Measurements from ENCODE around the gene FGF4. TPM values are rescaled to one million over a fixed set of nuclear protein-coding genes. Genes with fewer than 3 reads are reported as not detected.

Gene FGF4
- total RNA-seq, 2 donors from 2014 or later: not detected

- ATAC-seq (ENCODE audit: insufficient number of reproducible peaks, low FRiP score, low read depth) (no peak), DNase-seq (ENCODE audit: low spot score) (no peak)
- peaks cover 3% of the 10 kb centered on the region for H3K27me3 ChIP-seq (replicated peaks; ENCODE audit: insufficient read depth)
- no peaks in the 10 kb centered on the region for H3K9me3 ChIP-seq
- H3K4me1 ChIP-seq (ENCODE audit: control insufficient read depth in 1 of 2, low read depth in 2 of 2): peaks cover 0 to 5% of the 10 kb centered on the region in 2 donors
- no peaks in the 10 kb centered on the region for H3K36me3 ChIP-seq
- H3K27ac ChIP-seq: no peak overlapping the region
- H3K4me3 ChIP-seq: no peak overlapping the region
- no peak for TF ChIP-seq CTCF (IDR thresholded peaks at IDR 0.05)
These were observed 38.7 kb upstream of the FGF4 start for GRCh38 chr11:69813839-69814238.

DNA sequence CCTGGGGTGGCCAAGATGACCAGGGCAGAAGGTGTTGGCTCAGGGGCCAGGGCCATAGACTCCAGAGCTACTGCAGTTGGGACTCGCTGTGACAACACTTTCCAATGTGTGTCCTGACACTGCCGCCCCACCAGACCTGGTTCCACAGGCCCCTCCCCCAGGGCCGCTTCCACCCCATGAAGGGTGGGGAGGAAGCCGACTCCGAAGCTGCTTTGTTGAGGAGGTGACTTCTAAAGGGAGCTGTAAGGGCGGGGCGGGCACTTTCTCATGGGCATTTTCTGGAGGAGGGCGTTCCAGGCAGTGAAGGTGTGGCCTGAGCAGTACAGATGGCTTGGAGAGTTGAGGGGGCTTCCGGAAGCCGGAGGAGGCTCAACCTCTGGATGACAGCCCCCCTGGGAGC is 37.8 kb upstream of the FGF4 start:
- H3K9me3 ChIP-seq: no peaks in the 10 kb centered on the region
- ATAC-seq (ENCODE audit: insufficient number of reproducible peaks, low FRiP score, low read depth) (no peak), DNase-seq (ENCODE audit: low spot score) (no peak)
- H3K4me1 ChIP-seq (ENCODE audit: control insufficient read depth in 1 of 2, low read depth in 2 of 2): peaks cover 0 to 5% of the 10 kb centered on the region in 2 donors
- no peaks in the 10 kb centered on the region for H3K27me3 ChIP-seq (replicated peaks; ENCODE audit: insufficient read depth)
- no peak overlapping the region for H3K27ac ChIP-seq
- no peak overlapping the region for H3K4me3 ChIP-seq
- H3K36me3 ChIP-seq: no peaks in the 10 kb centered on the region
- no peak for TF ChIP-seq CTCF (IDR thresholded peaks at IDR 0.05)

DNA sequence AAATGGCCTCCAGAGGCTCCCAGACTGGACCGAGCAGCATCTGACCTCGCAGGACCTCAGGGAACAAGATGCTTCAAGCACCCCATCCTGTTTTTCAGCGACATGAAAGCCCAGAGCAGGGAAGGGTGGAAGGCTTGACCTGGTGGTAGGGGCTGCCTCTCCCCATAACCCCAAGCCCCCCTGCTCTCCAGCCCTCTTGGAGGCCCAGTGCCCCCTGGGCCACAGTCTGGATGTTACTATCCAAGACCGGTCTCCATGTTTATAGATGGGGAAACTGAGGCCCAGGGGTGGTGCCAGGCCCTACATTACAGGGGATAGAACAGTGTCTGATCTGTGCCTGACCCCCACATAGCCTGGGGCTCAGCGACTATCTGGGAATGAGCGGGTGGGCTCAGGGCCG is 37.1 kb upstream of the FGF4 start:
- peaks cover 0 to 3% of the 10 kb centered on the region in 2 donors for H3K4me1 ChIP-seq (ENCODE audit: control insufficient read depth in 1 of 2, low read depth in 2 of 2)
- H3K27me3 ChIP-seq (replicated peaks; ENCODE audit: insufficient read depth): no peaks in the 10 kb centered on the region
- TF ChIP-seq CTCF (IDR thresholded peaks at IDR 0.05): no peak
- DNase-seq (ENCODE audit: low spot score) (no peak), ATAC-seq (ENCODE audit: insufficient number of reproducible peaks, low FRiP score, low read depth) (no peak)
- no peaks in the 10 kb centered on the region for H3K36me3 ChIP-seq
- H3K4me3 ChIP-seq: no peak overlapping the region
- no peaks in the 10 kb centered on the region for H3K9me3 ChIP-seq
- H3K27ac ChIP-seq: no peak overlapping the region

DNA sequence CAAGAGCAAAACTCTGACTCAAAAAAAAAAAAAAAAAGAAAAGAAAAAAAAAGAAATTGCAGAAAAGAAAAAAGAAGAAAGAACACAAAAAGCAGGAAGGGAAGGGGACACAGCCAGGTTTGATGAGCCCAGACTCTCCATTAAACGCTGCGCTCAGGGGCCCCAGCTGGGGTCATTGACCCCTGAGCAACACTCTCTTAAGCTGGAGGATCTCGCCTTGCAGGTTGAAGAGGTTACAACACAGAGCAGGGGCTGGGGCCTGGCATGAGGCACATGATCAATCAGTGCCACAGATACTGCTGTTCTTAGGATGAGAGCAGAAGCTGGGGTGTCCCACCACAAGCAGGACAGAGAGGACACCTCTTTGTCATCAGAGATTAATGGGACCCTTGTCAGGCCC is 36.3 kb upstream of the FGF4 start:
- Histone ChIP-seq H3K9me3 (no peaks in the 10 kb centered on the region), H3K27ac (no peak overlapping the region), H3K36me3 (no peaks in the 10 kb centered on the region), H3K4me1 (ENCODE audit: control insufficient read depth in 1 of 2, low read depth in 2 of 2) (no peaks in the 10 kb centered on the region), H3K4me3 (no peak overlapping the region), H3K27me3 (replicated peaks; ENCODE audit: insufficient read depth) (no peaks in the 10 kb centered on the region)
- ATAC-seq (ENCODE audit: insufficient number of reproducible peaks, low FRiP score, low read depth): no peak
- TF ChIP-seq CTCF (IDR thresholded peaks at IDR 0.05): no peak
- DNase-seq (ENCODE audit: low spot score): no peak

DNA sequence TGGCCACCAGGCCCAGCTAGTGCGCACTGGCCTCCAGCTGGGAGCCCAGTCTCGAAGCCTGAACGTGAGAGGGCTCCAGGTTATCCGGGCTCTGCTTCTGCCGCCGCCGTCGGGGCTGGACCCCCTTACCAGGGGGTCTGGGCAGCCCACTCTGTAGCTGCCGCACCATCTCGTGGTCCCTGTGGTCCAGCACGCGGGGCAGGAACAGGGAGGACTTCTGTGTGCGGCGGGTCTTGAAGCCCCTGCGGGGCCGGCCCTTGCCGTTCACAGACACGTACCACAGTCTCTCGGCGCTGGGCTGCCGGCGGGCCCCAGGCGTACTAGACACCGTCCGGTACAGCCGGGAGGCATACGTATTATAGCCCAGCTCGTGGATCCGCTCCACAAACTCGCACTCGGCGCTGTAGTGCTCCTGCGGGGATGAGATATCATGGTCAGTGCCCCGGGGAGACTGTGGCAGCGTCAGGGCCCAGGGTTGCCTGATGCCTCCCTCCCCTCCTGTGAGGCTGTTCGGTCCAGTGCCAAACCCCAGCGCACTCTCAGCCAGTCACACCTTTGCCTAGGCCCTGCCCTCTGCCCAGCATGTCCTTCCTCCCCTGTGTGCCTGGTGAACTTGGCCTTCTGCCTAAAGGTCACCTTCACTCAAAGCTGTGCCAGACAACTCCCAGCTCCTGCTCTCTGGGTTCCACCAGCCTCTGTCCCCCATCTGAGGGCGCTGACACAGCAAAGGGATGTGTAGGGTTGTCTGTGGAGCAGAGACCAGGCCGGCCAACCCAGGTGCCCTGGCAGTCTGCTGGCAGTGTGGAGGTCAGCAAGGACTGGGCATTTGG is 35.4 kb upstream of the FGF4 start:
- DNase-seq (ENCODE audit: low spot score) (no peak), ATAC-seq (ENCODE audit: insufficient number of reproducible peaks, low FRiP score, low read depth) (no peak)
- no peaks in the 10 kb centered on the region for H3K9me3 ChIP-seq
- no peak for TF ChIP-seq CTCF (IDR thresholded peaks at IDR 0.05)
- H3K4me1 ChIP-seq (ENCODE audit: control insufficient read depth in 1 of 2, low read depth in 2 of 2): no peaks in the 10 kb centered on the region
- no peaks in the 10 kb centered on the region for H3K27me3 ChIP-seq (replicated peaks; ENCODE audit: insufficient read depth)
- no peaks in the 10 kb centered on the region for H3K36me3 ChIP-seq
- no peak overlapping the region for H3K27ac ChIP-seq
- H3K4me3 ChIP-seq: no peak overlapping the region

Measured in thoracic aorta (tissue), 2 donors.